Progenitor cell of endocrine pancreas (in vitro differentiated cells): ENCODE data around the gene SAFB2. TPM values are rescaled to one million over a fixed set of nuclear protein-coding genes. Genes with fewer than 3 reads are reported as not detected.
A peak's percentile ranks its signal among the peaks of the same experiment; 100 is the strongest.

Experiments used
- DNase-seq: peaks from one replicate; pipeline ENCODE4 v3.0.0; 2021; ENCODE audit warnings: low spot score; ENCODE audit not compliant: unreplicated experiment
- H3K27ac Mint-ChIP-seq: 2 replicates; pipeline ENCODE4 v1.8.0; 2021; ENCODE audit warnings: mild to moderate bottlenecking, moderate library complexity, mixed read lengths
- H3K27me3 Mint-ChIP-seq: 2 replicates; pipeline ENCODE4 v1.8.0; 2021; ENCODE audit warnings: mixed read lengths
- H3K36me3 Mint-ChIP-seq: 2 replicates; pipeline ENCODE4 v1.8.0; 2022; ENCODE audit warnings: mixed read lengths; ENCODE audit not compliant: insufficient read depth
- H3K4me1 Mint-ChIP-seq: 2 replicates; pipeline ENCODE4 v1.8.0; 2021; ENCODE audit warnings: low read depth, mixed read lengths
- H3K4me3 Mint-ChIP-seq: 2 replicates; pipeline ENCODE4 v1.8.0; 2021; ENCODE audit warnings: low read depth, mild to moderate bottlenecking, moderate library complexity, mixed read lengths
- H3K9me3 Mint-ChIP-seq: 2 replicates; pipeline ENCODE4 v1.8.0; 2021; ENCODE audit warnings: low read depth, mixed read lengths
- total RNA-seq: library from RNA; stranded (reverse); gene quantifications from 2 replicates; pipeline ENCODE4 v1.2.1, GENCODE V29; 2021
- TF ChIP-seq, protein P1 (sequence below): fragments of 200-600 bp; sonication (generic); IDR thresholded peaks from one replicate; pipeline ENCODE4 v1.5.0; 2021; ENCODE audit warnings: antibody characterized with exemption, mild to moderate bottlenecking; ENCODE audit not compliant: unreplicated experiment

SAFB2 gene
- total RNA-seq, 1 donor from 2014 or later: 107 TPM

- no peak overlapping the region for H3K27ac Mint-ChIP-seq
- no peaks in the 10 kb centered on the region for H3K9me3 Mint-ChIP-seq
- peaks cover 33% of the 10 kb centered on the region for H3K27me3 Mint-ChIP-seq
- TF ChIP-seq, protein P1, sequence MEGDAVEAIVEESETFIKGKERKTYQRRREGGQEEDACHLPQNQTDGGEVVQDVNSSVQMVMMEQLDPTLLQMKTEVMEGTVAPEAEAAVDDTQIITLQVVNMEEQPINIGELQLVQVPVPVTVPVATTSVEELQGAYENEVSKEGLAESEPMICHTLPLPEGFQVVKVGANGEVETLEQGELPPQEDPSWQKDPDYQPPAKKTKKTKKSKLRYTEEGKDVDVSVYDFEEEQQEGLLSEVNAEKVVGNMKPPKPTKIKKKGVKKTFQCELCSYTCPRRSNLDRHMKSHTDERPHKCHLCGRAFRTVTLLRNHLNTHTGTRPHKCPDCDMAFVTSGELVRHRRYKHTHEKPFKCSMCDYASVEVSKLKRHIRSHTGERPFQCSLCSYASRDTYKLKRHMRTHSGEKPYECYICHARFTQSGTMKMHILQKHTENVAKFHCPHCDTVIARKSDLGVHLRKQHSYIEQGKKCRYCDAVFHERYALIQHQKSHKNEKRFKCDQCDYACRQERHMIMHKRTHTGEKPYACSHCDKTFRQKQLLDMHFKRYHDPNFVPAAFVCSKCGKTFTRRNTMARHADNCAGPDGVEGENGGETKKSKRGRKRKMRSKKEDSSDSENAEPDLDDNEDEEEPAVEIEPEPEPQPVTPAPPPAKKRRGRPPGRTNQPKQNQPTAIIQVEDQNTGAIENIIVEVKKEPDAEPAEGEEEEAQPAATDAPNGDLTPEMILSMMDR: no peak
- peaks cover 1% of the 10 kb centered on the region for H3K36me3 Mint-ChIP-seq
- no peak for DNase-seq
- H3K4me1 Mint-ChIP-seq: no peaks in the 10 kb centered on the region
- no peak overlapping the region for H3K4me3 Mint-ChIP-seq
These were observed 64.4 kb downstream of the SAFB2 start for GRCh38 chr19:5558101-5558621.

DNA sequence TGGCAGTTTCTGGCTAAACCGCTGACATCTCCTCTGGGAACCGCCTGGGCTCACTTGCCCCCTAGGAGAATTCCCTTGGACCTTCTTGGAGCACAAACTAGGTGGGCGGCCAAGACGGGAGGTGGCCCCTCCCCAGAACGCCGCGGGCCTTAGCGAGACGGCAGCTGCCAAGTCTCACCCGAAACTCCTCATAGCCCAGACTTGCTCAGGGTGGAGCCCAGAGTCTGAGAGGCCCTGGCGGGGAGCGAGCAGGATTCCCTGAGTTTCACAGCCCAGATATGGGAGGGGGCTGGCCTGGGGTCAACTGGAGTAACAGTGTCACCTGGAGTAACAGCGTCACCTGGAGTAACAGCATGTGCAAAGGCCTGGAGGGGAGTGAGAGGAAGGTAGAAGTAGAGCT, 64.9 kb downstream of the SAFB2 start:
- Mint-ChIP-seq H3K4me1 (no peaks in the 10 kb centered on the region), H3K27me3 (peaks cover 28% of the 10 kb centered on the region), H3K4me3 (no peak overlapping the region), H3K36me3 (peaks cover 1% of the 10 kb centered on the region), H3K27ac (no peak overlapping the region), H3K9me3 (no peaks in the 10 kb centered on the region)
- TF ChIP-seq, protein P1: no peak
- no peak for DNase-seq

DNA sequence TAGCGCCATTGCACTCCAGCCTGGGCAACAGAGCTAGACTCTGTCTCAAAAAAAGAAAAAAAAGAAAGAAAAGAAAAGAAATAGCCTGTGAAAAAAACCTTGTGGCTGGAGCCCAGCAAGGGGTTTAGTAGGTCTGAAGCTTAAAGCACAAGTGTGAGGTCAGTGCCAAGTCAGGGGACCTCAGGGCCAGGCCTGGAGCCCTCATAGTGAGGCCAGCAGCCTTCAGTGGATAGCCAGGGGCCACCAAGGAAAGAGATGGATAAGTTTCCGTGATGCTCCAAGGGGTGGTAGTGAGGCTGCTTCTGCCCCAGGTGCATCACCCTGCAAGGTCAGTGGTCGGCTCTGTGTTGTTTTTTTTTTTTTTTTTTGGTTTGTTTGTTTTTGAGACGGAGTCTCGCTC, 67.7 kb downstream of the SAFB2 start:
- DNase-seq: no peak
- TF ChIP-seq, protein P1: no peak
- peaks cover 44% of the 10 kb centered on the region for H3K27me3 Mint-ChIP-seq
- no peak overlapping the region for H3K27ac Mint-ChIP-seq
- H3K9me3 Mint-ChIP-seq: no peaks in the 10 kb centered on the region
- no peak overlapping the region for H3K4me3 Mint-ChIP-seq
- no peaks in the 10 kb centered on the region for H3K36me3 Mint-ChIP-seq
- peaks cover 4% of the 10 kb centered on the region for H3K4me1 Mint-ChIP-seq

DNA sequence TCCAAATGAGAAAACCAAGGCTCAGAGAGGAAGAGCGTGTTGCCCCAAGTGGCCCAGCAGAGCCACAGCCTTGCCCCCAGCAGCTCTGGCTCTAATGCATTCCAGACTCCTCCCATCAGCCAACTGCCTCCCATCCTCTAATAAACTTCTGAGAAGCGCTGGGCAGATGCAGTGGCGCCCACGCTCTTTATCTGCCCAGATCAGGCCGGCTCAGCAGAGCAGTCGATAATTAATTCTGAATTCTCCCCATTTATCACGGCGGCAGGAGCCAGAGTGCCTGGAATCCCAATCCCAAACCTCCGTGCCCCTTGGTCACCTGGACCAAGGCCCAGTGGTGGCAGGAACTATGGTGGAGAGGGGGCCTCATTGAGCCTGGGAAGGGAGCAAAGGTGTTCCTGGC, 68.7 kb downstream of the SAFB2 start:
- no peak for DNase-seq
- Mint-ChIP-seq H3K36me3 (no peaks in the 10 kb centered on the region), H3K9me3 (no peaks in the 10 kb centered on the region), H3K27me3 (peaks cover 54% of the 10 kb centered on the region), H3K4me3 (no peak overlapping the region), H3K27ac (no peak overlapping the region), H3K4me1 (peaks cover 4% of the 10 kb centered on the region)
- TF ChIP-seq, protein P1: no peak

GRCh38 chr19:5547881-5548280, 74.7 kb downstream of the SAFB2 start:
- Mint-ChIP-seq H3K27me3 (peaks cover 44% of the 10 kb centered on the region), H3K4me1 (peaks cover 4% of the 10 kb centered on the region), H3K4me3 (no peak overlapping the region), H3K27ac (no peak overlapping the region), H3K36me3 (no peaks in the 10 kb centered on the region), H3K9me3 (no peaks in the 10 kb centered on the region)
- no peak for DNase-seq
- TF ChIP-seq, protein P1: peak; percentile 63
